Measurements from ENCODE around the gene IGSF11.

- no peak for TF ChIP-seq TAF1 (IDR thresholded peaks at IDR 0.05; ENCODE audit: low read depth, low read length)
- no peak for TF ChIP-seq POLR2A (IDR thresholded peaks at IDR 0.05; ENCODE audit: low read depth, low read length)
- no peak for TF ChIP-seq POLR2AphosphoS5 (IDR thresholded peaks at IDR 0.05; ENCODE audit: low read depth, low read length)
Observed at GRCh38 chr3:118984699-118985098, 49.9 kb downstream of the IGSF11 start.
